ENCODE data around the gene CD300LG. TPM values are rescaled to one million over a fixed set of nuclear protein-coding genes. Genes with fewer than 3 reads are reported as not detected.

The CD300LG gene
- total RNA-seq, 1 donor from 2014 or later, result 5.7 TPM

DNA sequence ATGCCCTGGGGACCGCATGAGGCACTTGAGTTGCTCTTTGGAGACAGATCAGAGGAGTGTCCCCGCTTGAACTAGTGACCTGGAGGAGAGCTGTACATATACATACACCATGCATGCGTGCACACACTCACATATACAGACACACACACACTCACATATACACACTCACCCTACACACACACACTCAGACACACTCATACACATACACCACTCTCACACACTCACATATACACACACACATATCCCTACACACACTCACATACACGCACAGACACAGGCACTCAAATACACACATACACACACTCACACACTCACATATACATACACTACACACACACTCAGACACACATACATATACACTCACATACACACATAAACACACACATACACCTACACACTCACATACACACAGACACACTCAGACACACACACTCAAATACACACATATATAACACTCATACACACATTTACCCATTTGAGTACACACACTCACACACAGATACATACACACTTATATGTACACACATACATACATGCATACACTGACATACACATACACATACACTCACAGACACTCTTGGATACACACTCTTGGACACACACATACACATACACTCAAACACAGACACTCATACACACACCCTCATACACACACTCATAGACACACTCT is 65.8 kb downstream of the CD300LG start:
- no peak overlapping the region for H3K4me3 ChIP-seq
- intact Hi-C loops (cut with DNase I), result no loop called here
- TF ChIP-seq, protein P1, sequence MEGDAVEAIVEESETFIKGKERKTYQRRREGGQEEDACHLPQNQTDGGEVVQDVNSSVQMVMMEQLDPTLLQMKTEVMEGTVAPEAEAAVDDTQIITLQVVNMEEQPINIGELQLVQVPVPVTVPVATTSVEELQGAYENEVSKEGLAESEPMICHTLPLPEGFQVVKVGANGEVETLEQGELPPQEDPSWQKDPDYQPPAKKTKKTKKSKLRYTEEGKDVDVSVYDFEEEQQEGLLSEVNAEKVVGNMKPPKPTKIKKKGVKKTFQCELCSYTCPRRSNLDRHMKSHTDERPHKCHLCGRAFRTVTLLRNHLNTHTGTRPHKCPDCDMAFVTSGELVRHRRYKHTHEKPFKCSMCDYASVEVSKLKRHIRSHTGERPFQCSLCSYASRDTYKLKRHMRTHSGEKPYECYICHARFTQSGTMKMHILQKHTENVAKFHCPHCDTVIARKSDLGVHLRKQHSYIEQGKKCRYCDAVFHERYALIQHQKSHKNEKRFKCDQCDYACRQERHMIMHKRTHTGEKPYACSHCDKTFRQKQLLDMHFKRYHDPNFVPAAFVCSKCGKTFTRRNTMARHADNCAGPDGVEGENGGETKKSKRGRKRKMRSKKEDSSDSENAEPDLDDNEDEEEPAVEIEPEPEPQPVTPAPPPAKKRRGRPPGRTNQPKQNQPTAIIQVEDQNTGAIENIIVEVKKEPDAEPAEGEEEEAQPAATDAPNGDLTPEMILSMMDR (IDR thresholded peaks at IDR 0.05), result no peak
- no peak for DNase-seq
- peaks cover 16% of the 10 kb centered on the region for H3K4me1 ChIP-seq
- no peaks in the 10 kb centered on the region for H3K36me3 ChIP-seq
- no peaks in the 10 kb centered on the region for H3K9me3 ChIP-seq
- no peak for ATAC-seq
- H3K27ac ChIP-seq, result no peak overlapping the region
- peaks cover 16% of the 10 kb centered on the region for H3K27me3 ChIP-seq (ENCODE audit: low read depth)

Other genes starting within 250 kb of the CD300LG start
- 0.86 TPM for gene MEOX1, start 185.3 kb upstream of the CD300LG start, total RNA-seq
- not detected for gene SOST, start 88.4 kb upstream of the CD300LG start, total RNA-seq
- 92.9 TPM for gene DUSP3, start 68.2 kb upstream of the CD300LG start, total RNA-seq
- gene CFAP97D1, start 66.7 kb upstream of the CD300LG start, total RNA-seq, result not detected
- 19.2 TPM for gene MPP3, start 14.0 kb upstream of the CD300LG start, total RNA-seq
- 0.62 TPM for gene MPP2, start 60.4 kb downstream of the CD300LG start, total RNA-seq
- gene PPY, start 95.3 kb downstream of the CD300LG start, total RNA-seq, result not detected
- gene PYY, start 106.8 kb downstream of the CD300LG start, total RNA-seq, result not detected
- gene NAGS, start 157.4 kb downstream of the CD300LG start, total RNA-seq, result 6.4 TPM
- gene TMEM101, start 167.8 kb downstream of the CD300LG start, total RNA-seq, result 28.4 TPM
- gene LSM12, start 219.5 kb downstream of the CD300LG start, total RNA-seq, result 39.1 TPM
- 40.1 TPM for gene G6PC3, start 223.6 kb downstream of the CD300LG start, total RNA-seq